Endothelial cell of umbilical vein (primary cell): ENCODE data around the gene AQP12B. TPM values are rescaled to one million over a fixed set of nuclear protein-coding genes. Genes with fewer than 3 reads are reported as not detected.

Experiments used
- BruUV-seq: library from RNA; stranded (reverse); fragments of 400-500 nt; replicated peaks from 2 replicates; lab custom pipeline; 2021; lab: Mats Ljungman, UMichigan
- CTCF ChIA-PET: fragments of 300-600, 350-600 bp; sonication (Branson Sonifier 250); formaldehyde crosslinking; loops from one replicate; lab custom pipeline; 2021; ENCODE audit warnings: antibody characterized with exemption, inconsistent platforms; lab: Charles Lee
- POLR2A ChIA-PET: fragments of 300-600, 350-600 bp; sonication (Branson Sonifier 250); formaldehyde crosslinking; loops from one replicate; lab custom pipeline; 2021; ENCODE audit warnings: antibody characterized with exemption, inconsistent platforms; lab: Charles Lee
- DNase-seq: peaks from one replicate; pipeline ENCODE4 v3.0.0-alpha.2; 2011; ENCODE audit warnings: low read depth, low spot score
- FAIRE-seq: peaks from 2 replicates; lab custom pipeline; 2011; peaks lifted over from hg19 to GRCh38; lab: Jason Lieb, UNC
- H2AFZ ChIP-seq: 2 replicates; pipeline ENCODE4 v1.6.0; 2012; ENCODE audit warnings: low read depth, low read length, control low read depth, inconsistent platforms
- H3K27ac ChIP-seq: 2 replicates; pipeline ENCODE4 v1.5.1; 2011; ENCODE audit warnings: low read depth, mild to moderate bottlenecking, control low read depth, low read length, moderate library complexity; ENCODE audit not compliant: insufficient read depth
- H3K27me3 ChIP-seq, 2 experiments: 2 replicates each; pipeline versions ENCODE4 v1.6.0 to v1.6.1; 2011; ENCODE audit warnings: low read length in 2 of 2, mixed read lengths in 1 of 2; ENCODE audit not compliant: control insufficient read depth in 2 of 2, insufficient read depth in 2 of 2
- H3K36me3 ChIP-seq, 2 experiments: 2 replicates in 1 of 2; 3 replicates in 1 of 2; pipeline ENCODE4 v1.5.1; 2011; ENCODE audit warnings: low read length in 2 of 2, mild to moderate bottlenecking in 1 of 2, moderate library complexity in 1 of 2; ENCODE audit not compliant: control insufficient read depth in 2 of 2, insufficient read depth in 2 of 2; ENCODE audit errors: extremely low read depth in 1 of 2
- H3K4me1 ChIP-seq: 3 replicates; pipeline ENCODE4 v1.5.1; 2011; ENCODE audit warnings: mild to moderate bottlenecking, low read length; ENCODE audit not compliant: control insufficient read depth, insufficient read depth; ENCODE audit errors: extremely low read depth
- H3K4me2 ChIP-seq: 2 replicates; pipeline ENCODE4 v1.6.1; 2011; ENCODE audit warnings: low read length, control low read depth, mixed read lengths; ENCODE audit not compliant: insufficient read depth
- H3K4me3 ChIP-seq, 3 experiments: fragments of 200-600 bp in 1 of 3; sonication (generic), shearing (Covaris generic) in 1 of 3; replicated peaks in 1 of 3; 2 replicates each; pipeline ENCODE4 v1.5.1; 2011 to 2016; ENCODE audit warnings: control low read depth in 3 of 3, low read length in 3 of 3, mild to moderate bottlenecking in 2 of 3, inconsistent platforms in 1 of 3, low read depth in 1 of 3, moderate library complexity in 1 of 3; ENCODE audit not compliant: insufficient read depth in 1 of 3
- H3K79me2 ChIP-seq: 2 replicates; pipeline ENCODE4 v1.6.0; 2012; ENCODE audit warnings: low read length, inconsistent platforms; ENCODE audit not compliant: control insufficient read depth, insufficient read depth
- H3K9ac ChIP-seq: replicated peaks from 2 replicates; pipeline ENCODE3; 2011; ENCODE audit warnings: low read length, control low read depth; ENCODE audit not compliant: insufficient read depth; ENCODE audit errors: extremely low read depth
- H3K9me1 ChIP-seq: replicated peaks from 3 replicates; pipeline ENCODE4 v1.6.0; 2011; ENCODE audit warnings: mild to moderate bottlenecking, low read length; ENCODE audit not compliant: control insufficient read depth, insufficient read depth; ENCODE audit errors: extremely low read depth
- H3K9me3 ChIP-seq: replicated peaks from 2 replicates; pipeline ENCODE4 v1.5.1; 2012; ENCODE audit warnings: low read length, inconsistent platforms; ENCODE audit not compliant: control insufficient read depth, insufficient read depth
- H4K20me1 ChIP-seq: replicated peaks from 2 replicates; pipeline ENCODE3; 2011; ENCODE audit warnings: mild to moderate bottlenecking, low read length; ENCODE audit not compliant: control insufficient read depth, insufficient read depth; ENCODE audit errors: extremely low read depth
- EZH2 ChIP-seq: IDR thresholded peaks from 2 replicates; pipeline ENCODE4 v1.6.1; 2012; ENCODE audit warnings: borderline replicate concordance, low read depth, mild to moderate bottlenecking, moderate library complexity, low read length, inconsistent platforms; ENCODE audit not compliant: severe bottlenecking
- FOS ChIP-seq: IDR thresholded peaks from 2 replicates; pipeline ENCODE4 v1.6.1; 2011; ENCODE audit warnings: mild to moderate bottlenecking, low read length, moderate library complexity, borderline replicate concordance; ENCODE audit not compliant: insufficient read depth
- GATA2 ChIP-seq: IDR thresholded peaks from 2 replicates; pipeline ENCODE4 v1.7.0; 2011; ENCODE audit warnings: low read depth, mild to moderate bottlenecking, moderate library complexity, mixed read lengths, low read length; ENCODE audit not compliant: insufficient read length, insufficient read depth
- JUN ChIP-seq: IDR thresholded peaks from 2 replicates; pipeline ENCODE4 v1.6.1; 2011; ENCODE audit warnings: borderline replicate concordance, low read depth; ENCODE audit not compliant: insufficient read length, insufficient read depth
- MYC ChIP-seq: IDR thresholded peaks from one replicate; pipeline ENCODE4 v1.6.1; 2011; ENCODE audit warnings: mild to moderate bottlenecking, low read depth, low read length
- POLR2A ChIP-seq: IDR thresholded peaks from 2 replicates; pipeline ENCODE4 v1.6.1; 2012; ENCODE audit warnings: low read depth, mild to moderate bottlenecking, control low read depth, low read length
- POLR2AphosphoS5 ChIP-seq: IDR thresholded peaks from 2 replicates; pipeline ENCODE4 v1.6.1; 2012; ENCODE audit warnings: low read depth, mild to moderate bottlenecking, control low read depth, low read length, moderate library complexity; ENCODE audit not compliant: insufficient read depth
- dilution Hi-C: fragments of 300-500 bp; cut with MboI; formaldehyde crosslinking; loops from one replicate; pipeline ENCODE4 v1.15.0; 2019; ENCODE audit warnings: low sequenced_read_pairs; ENCODE audit not compliant: extremely low pct_ligation_motif_present
- intact Hi-C: fragments of 100-400 bp; cut with micrococcal nuclease; formaldehyde crosslinking; loops from one replicate; pipeline ENCODE4 v1.10.0; 2022
- polyA plus RNA-seq, 4 experiments: library from polyadenylated mRNA; depleted of rRNA in 3 of 4; stranded (reverse) in 3 of 4; unstranded in 1 of 4; fragments of >200 nt; gene quantifications; 2 replicates each; pipeline versions ENCODE4 v1.2.1 to v1.2.3, GENCODE V29; 2011 to 2012; ENCODE audit warnings: missing spikeins in 1 of 4
- total RNA-seq: library from RNA; stranded (reverse); gene quantifications from 2 replicates; pipeline ENCODE4 v1.2.3, GENCODE V29; 2021
- TF ChIP-seq, protein P1 (sequence below): IDR thresholded peaks from 2 replicates; pipeline ENCODE4 v1.6.1; 2011; ENCODE audit not compliant: insufficient read depth, insufficient read length
- TF ChIP-seq, protein P2 (sequence below), 2 donors: IDR thresholded peaks; 1 replicate in 1 of 2; 2 replicates in 1 of 2; pipeline ENCODE4 v1.5.1; 2011; ENCODE audit warnings: low read length in 2 of 2, mild to moderate bottlenecking in 2 of 2, moderate library complexity in 2 of 2, control low read depth in 1 of 2, inconsistent platforms in 1 of 2, low read depth in 1 of 2; ENCODE audit not compliant: insufficient read depth in 1 of 2; ENCODE audit errors: extremely low read depth in 1 of 2

AQP12B gene
- total and polyA plus RNA-seq, 2 donors (not counting 3 experiments of a cell fraction or from before 2014, with no cell fraction given): not detected

DNA sequence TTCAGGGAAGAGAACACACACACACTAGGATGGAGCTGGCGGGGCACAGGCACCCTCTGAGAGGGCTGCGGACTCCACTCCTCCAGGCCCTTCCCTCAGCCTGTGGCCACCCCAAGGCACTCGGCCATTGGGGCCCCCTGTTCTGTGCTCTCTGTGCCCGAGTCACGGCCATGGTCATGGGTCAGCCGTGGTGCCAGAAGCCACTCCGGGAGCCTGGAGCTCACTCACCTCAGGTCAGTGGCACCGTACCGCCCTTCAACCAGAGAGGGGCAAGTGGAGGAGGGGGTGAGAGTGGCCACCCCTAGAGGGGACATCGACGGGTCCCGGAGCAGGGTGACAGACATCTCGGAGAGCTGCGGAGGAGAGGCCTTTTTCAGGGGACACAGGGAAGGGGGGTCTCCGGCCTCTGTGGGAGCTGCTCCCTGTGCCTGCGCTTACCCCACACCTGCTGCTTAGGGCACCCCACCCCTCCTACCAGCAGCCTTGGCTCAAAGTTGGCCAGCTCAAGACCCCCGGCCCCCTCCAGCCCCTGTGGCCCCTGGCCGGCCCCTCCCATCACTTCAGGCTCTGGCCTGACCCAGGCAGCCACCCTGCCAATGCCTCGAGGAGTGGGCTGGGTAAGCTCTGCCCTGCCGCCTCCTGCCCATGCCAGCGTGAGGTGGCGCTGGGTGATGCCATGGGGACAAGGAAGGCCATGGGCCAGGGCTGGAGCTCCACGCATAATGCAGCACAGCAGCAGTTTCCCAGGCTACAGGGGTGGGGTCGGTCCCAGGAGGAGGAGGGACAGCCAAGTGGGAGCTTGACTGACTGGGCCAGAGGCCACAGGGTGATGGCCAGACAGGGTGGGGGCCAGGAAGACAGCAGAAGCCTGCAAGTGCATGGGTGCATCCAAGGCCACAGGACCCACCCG, 38.3 kb upstream of the AQP12B start:
- CTCF ChIA-PET: interaction anchor here (1.7 kb wide), 1 partner anchor 120 kb away, joined by 5 read pairs; no protein-coding TSS in a partner anchor
- no peaks in the 10 kb centered on the region for H3K79me2 ChIP-seq
- TF ChIP-seq, protein P1, sequence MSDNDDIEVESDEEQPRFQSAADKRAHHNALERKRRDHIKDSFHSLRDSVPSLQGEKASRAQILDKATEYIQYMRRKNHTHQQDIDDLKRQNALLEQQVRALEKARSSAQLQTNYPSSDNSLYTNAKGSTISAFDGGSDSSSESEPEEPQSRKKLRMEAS: no peak
- H3K9me3 ChIP-seq: no peaks in the 10 kb centered on the region
- H2AFZ ChIP-seq: no peak overlapping the region
- no peak for DNase-seq
- H3K27ac ChIP-seq: no peak overlapping the region
- H3K9me1 ChIP-seq: no peaks in the 10 kb centered on the region
- no peak overlapping the region for H3K9ac ChIP-seq
- no peak overlapping the region for H3K4me3 ChIP-seq
- no peaks in the 10 kb centered on the region for H3K4me1 ChIP-seq
- no peaks in the 10 kb centered on the region for H3K27me3 ChIP-seq
- H4K20me1 ChIP-seq: no peaks in the 10 kb centered on the region
- no peak for FAIRE-seq
- no peak overlapping the region for H3K4me2 ChIP-seq
- no TSS peak for BruUV-seq
- POLR2A ChIA-PET: no interaction called here
- dilution Hi-C loops (no loop called here), intact Hi-C loops (no loop called here)
- no peaks in the 10 kb centered on the region for H3K36me3 ChIP-seq

DNA sequence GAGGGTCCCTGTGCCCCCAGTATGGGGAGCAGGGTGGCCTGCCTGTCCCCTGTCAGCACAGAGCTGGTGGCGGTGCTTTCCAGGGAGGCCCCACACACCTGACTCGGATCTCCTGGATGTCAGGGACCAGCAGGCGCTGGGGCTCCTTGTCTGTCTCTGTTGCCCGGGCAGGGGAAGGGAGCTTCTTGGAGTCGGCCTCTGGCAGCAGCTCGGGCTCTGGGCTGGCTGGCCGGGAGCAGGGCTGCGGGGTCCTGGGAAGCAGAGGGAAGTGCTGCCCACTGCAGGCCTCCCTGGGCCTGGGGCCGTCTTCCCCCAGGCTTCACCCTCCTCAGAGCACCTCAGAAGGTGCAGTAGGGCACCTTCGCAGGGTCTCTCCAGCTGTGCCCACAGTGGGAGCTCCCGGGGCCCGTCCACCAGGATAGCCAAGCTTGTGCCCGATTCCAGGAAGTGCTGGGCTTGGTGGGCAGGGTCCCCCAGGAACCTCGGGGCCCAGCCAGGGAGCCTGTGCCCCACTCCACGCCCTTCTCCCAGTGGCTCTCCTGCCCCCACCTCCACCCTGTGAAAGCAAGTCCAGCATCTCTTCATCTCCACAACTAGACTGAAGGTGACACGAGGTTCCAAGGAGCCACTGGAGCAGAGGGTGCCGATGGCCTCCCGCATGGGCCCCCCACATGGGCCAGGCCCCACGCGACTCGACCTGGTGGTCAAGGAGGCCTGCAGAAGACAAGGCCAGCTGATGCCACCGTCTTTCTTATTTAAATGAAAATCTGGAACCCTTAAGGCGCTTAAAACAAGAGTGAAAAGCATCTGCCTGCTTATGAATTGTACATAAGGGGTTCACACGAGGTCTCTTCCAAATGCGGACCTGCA, 37.2 kb upstream of the AQP12B start:
- Histone ChIP-seq H3K9ac (no peak overlapping the region), H3K4me2 (no peak overlapping the region), H3K27me3 (no peaks in the 10 kb centered on the region), H3K4me3 (no peak overlapping the region), H3K27ac (no peak overlapping the region), H3K36me3 (no peaks in the 10 kb centered on the region), H2AFZ (no peak overlapping the region), H4K20me1 (no peaks in the 10 kb centered on the region), H3K79me2 (no peaks in the 10 kb centered on the region), H3K4me1 (no peaks in the 10 kb centered on the region), H3K9me3 (no peaks in the 10 kb centered on the region), H3K9me1 (no peaks in the 10 kb centered on the region)
- FAIRE-seq (no peak), DNase-seq (no peak)
- CTCF ChIA-PET: interaction anchor here (1.7 kb wide), 1 partner anchor 121 kb away, joined by 5 read pairs; no protein-coding TSS in a partner anchor
- intact Hi-C loops (no loop called here), dilution Hi-C loops (no loop called here)
- TF ChIP-seq MYC (no peak), GATA2 (no peak), POLR2A (no peak), FOS (no peak), EZH2 (no peak), POLR2AphosphoS5 (no peak), JUN (no peak)
- TF ChIP-seq, protein P2, sequence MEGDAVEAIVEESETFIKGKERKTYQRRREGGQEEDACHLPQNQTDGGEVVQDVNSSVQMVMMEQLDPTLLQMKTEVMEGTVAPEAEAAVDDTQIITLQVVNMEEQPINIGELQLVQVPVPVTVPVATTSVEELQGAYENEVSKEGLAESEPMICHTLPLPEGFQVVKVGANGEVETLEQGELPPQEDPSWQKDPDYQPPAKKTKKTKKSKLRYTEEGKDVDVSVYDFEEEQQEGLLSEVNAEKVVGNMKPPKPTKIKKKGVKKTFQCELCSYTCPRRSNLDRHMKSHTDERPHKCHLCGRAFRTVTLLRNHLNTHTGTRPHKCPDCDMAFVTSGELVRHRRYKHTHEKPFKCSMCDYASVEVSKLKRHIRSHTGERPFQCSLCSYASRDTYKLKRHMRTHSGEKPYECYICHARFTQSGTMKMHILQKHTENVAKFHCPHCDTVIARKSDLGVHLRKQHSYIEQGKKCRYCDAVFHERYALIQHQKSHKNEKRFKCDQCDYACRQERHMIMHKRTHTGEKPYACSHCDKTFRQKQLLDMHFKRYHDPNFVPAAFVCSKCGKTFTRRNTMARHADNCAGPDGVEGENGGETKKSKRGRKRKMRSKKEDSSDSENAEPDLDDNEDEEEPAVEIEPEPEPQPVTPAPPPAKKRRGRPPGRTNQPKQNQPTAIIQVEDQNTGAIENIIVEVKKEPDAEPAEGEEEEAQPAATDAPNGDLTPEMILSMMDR (IDR thresholded peaks at IDR 0.05; ENCODE audit: extremely low read depth in 1 of 2, insufficient read depth in 1 of 2, low read depth in 1 of 2, low read length in 2 of 2): no peak
- TF ChIP-seq, protein P1: no peak
- POLR2A ChIA-PET: no interaction called here
- no TSS peak for BruUV-seq
